COLO668 (cell line): Measurements from ENCODE around the gene KRT2.

Experiments used
- DNase-seq: peaks from one replicate; lab custom pipeline; 2025; ENCODE audit not compliant: unreplicated experiment; lab: John Stamatoyannopoulos, UW

KRT2 gene

DNA sequence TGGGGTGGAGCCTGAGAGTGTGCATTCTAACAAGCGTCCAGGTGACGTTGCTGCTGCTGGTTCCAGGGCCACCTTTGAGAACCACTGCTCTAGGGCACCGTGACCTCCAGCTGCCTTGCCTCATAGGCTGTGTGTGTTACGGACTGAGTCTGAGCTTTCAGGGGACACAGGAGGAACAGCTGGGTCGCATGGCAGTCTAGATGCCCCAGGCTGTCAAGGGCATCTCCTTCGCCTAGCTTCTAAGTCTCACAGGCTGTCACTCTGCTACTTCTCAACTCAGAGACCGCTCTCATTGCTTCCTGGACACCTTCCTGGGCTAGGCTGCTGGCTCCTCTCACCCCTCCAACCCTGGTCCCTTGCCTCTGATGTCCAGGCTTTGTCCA lies 34.6 kb downstream of the KRT2 start:
- DNase-seq, result no peak

GRCh38 chr12:52616680-52617402 lies 35.2 kb downstream of the KRT2 start:
- no peak for DNase-seq

DNA sequence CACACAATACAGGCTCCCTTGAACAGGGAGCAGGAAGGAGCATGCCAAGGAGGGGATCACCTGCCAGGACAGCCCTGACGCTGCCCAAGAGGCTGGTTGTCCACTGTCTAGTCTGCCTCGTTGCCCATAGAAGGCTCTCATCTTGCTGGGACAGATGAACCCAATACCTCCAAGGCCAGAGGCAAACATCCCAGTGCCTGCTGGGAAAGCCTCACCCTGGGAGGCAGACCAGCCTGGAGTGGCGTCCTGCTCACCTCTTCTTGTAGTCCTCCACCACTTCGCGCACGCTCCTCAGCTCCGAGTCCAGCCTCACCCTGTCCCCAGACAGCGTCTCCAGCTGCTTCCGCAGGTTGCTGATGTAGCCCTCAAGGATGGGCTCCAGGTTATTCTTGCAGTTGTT lies 36.1 kb downstream of the KRT2 start:
- no peak for DNase-seq

DNA sequence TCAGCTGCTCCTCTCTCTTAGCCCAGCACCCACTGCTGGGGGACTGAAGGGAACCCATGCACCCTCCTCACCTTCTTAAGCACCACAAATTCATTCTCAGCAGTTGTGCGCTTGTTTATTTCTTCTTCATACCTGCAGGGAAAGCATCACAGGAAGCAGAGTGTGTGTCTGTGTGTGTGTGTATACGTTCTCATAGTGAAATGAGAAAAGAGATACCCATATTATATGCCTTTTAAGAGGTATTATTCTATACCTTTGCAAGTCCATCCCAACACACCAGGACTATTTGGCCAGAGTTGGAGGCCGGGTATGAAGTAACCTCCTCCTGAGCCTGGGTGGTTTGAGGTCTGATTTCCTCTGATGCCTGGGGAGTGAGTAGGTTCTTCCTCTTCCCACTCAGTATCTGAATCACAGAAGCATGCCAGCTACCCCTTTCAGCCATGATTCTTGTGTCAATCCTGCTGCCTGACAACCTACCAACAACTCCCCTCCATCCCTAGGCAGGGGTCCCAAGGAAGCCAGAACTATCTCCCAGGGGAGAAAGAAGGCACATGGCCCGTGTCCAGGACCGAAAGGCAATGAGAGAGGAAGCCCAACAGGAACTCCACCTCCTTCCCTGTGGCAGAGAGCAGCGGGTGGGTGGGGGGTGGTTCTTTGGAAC lies 36.7 kb downstream of the KRT2 start:
- no peak for DNase-seq

DNA sequence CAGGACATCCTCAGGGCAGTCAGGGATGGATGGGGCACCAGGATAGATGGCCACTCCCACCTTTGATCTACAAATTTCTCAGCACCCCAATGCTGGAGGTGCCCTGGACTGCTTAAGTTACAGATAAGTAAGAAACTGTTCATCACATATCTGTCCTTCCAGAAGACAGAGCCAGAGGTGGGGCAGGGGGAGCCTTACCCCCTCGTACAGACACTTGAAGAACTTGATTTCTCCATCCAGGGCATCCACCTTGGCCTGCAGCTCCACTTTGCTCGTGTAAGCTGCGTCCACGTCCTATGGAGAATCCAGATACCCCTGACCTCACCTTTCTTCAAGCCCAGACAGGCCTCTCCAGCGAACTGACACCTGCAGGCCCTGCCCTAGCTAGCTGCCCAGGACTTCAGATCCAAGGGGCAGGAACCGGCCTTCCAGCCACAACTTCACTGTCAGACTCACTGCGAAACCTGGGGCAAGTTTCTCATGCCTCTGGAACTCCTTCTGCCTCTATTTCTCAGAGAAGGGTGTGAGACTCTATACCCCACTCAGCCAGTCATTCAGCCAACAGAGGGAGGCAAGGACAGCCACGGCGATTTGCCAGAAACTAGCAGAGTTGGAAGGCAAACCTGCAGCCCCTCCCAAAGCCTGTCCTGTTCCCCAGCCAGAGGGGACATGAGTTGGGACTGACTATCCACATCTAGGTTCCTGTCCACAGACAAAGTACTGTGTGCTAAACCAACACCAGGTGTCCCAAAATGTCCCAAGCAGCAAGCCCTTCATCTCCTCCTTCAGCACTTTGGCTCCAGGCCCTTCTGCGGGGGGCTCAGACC lies 37.4 kb downstream of the KRT2 start:
- DNase-seq, result no peak

- no peak for DNase-seq
Observed at GRCh38 chr12:52613384-52614030, 38.5 kb downstream of the KRT2 start.

DNA sequence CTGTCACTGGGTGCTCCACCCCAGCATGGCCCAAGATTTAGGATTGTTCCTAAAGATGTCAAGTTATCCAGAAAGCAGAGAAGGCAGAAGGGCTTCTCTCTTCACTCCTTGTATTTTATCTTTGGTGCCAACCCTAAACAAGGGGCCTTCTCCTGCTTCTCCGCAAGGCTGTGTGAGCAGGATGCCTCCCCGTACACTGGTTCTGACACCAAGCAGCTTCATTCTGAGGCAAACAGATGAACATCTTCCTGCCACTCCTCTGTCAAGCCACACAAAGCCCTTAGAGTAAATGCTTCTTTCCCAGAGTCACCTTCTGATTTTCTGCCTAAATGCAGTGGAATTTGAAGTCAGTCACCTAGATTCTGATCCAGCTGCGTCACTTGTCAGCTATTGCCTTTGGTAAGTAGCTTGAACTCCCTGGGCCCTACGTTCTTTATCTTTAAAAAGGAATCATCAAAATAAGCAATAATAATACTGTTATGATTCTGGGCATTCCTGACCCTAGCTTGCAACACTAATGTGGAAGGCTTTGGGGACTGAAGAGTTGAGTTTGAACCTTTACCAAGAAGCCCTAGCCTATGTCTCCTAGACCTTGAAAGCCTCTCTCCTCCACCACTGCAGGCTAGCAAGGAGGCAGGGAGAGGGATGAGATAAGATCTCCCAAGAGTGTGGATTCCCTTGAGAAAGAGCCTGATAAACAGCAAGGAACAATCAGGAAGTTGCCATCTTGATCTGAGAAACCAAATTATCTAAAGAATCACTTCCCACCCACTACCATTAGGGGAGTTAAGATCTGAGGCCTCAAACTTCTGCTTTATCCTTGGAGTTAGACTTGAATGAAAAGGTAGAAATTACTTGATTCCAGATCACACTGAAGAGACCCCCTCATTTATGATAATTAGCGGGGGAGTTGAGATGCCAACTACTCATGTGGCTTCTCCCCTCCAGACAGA lies 39.3 kb downstream of the KRT2 start:
- DNase-seq, result no peak

GRCh38 chr12:52611080-52611468 lies 40.9 kb downstream of the KRT2 start:
- DNase-seq, result no peak

- no peak for DNase-seq
Observed at GRCh38 chr12:52608826-52609630, 43.0 kb downstream of the KRT2 start.

GRCh38 chr12:52608161-52608560 lies 43.9 kb downstream of the KRT2 start:
- DNase-seq, result no peak

- DNase-seq, result no peak
Observed at GRCh38 chr12:52607314-52607713, 44.7 kb downstream of the KRT2 start.

DNA sequence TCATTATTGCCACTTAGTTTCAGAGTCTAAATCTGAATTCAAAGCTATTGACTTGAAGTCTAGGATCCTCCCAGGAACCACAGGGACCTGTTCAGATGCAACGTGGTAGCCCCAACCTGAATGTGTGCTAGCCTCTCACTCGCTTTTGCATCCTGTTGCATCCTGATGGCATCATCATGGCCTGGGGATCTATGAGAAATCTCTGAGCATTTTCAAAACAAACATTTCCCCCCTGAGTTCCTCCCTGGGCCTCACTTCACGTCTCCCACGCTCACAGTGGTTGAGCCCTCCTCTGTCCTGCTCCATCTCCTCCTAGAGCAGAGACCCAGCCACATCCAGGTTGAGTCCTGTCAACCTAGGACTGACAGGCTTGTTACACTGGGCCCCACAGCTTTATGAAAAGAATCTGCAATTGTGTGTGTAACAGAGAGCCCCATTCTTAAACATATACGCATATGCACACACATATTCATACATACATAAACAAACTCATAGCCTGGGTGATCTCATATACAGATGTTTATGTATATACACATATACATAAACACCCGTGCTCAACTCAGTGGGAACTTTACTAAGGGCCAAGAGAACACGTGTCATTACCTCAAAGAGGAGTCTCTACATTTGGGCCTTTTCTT lies 45.3 kb downstream of the KRT2 start:
- no peak for DNase-seq

- no peak for DNase-seq
Observed at GRCh38 chr12:52606096-52606495, 45.9 kb downstream of the KRT2 start.

- DNase-seq, result no peak
Observed at GRCh38 chr12:52605542-52605941, 46.5 kb downstream of the KRT2 start.

GRCh38 chr12:52604859-52605258 lies 47.2 kb downstream of the KRT2 start:
- DNase-seq, result no peak

- DNase-seq, result no peak
Observed at GRCh38 chr12:52603314-52603713, 48.7 kb downstream of the KRT2 start.

DNA sequence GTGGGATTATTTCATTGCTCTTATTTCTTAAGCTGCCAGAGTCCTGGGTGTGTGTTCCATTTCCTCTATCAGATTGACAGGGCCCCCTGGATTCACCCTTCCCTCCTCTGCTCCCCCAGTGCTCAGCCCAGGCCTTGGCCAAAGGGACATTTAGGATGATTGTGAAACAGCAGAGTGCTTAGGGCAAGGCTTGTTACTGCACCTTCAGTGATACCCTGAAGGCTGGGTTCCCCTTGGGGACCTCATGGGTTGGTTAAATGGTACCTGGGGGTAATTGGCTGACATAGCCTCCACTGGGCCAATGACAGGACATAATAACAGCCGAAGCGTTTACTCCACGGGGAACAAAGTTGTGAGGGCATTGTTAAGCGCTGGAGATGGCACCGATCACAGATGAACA lies 49.5 kb downstream of the KRT2 start:
- DNase-seq, result no peak

- DNase-seq, result no peak
Observed at GRCh38 chr12:52601671-52602070, 50.3 kb downstream of the KRT2 start.

- DNase-seq, result no peak
Observed at GRCh38 chr12:52600941-52601481, 51.0 kb downstream of the KRT2 start, which contains the start of gene KRT72. Gene KRT72, minus strand, starts transcription at chr12:52601463. Its CDS starts 11 bp downstream, at chr12:52601452.
